GM19193 (cell line): ENCODE results near the gene GGPS1.
A peak's percentile ranks its signal among the peaks of the same experiment; 100 is the strongest.

Experiments used
- POLR2A ChIP-seq: IDR thresholded peaks from 4 replicates; pipeline ENCODE4 v1.6.1; 2011; ENCODE audit not compliant: insufficient read depth, insufficient read length; ENCODE audit errors: extremely low read depth

GGPS1 gene

DNA sequence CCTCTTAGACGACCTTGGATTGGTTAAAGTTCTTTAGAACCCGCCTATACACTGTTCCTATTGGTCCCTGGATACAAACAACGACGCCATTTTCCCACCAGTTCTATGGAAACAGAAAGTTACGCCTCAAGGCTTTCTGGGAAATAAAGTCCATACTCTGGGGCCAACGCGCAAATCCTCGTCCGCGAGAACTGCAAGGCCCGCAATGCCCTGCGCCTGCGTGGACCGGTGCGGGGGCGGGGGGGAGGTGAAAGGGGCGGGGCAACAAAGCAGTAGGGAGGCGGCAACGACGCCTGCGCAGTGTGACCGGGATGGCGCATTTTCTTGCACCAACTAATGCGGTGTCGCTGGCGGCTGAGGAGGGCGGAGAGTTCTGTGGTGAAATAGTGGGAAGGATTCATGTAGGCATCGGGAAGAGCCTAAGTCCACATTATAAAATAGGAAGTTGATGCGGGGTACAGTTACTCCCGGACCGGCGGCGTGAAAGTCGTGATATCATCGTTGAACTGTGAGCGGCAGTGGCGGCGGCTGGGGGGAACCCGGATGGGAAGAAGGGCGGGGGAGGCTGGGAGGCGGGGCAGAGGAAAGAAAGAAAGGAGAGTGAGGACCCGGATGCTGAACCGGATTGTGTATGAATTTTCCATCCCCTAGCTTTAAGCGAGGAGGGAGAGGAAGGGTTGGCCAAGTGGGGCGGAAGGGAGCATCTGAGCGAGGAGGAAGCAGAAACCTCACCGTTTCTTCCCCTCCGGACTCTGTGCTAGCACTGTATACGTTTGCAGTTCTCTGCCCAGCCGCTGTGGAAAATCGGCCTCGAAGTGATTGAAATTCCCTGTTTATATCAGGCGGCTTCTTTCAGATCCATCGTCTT lies at the start of gene GGPS1:
GGPS1 (plus strand) TSS at position 300 of the 868 bp plus-strand sequence. CDS start 6,695 bp downstream, outside the sequence.
- TF ChIP-seq POLR2A = peak; percentile 76

DNA sequence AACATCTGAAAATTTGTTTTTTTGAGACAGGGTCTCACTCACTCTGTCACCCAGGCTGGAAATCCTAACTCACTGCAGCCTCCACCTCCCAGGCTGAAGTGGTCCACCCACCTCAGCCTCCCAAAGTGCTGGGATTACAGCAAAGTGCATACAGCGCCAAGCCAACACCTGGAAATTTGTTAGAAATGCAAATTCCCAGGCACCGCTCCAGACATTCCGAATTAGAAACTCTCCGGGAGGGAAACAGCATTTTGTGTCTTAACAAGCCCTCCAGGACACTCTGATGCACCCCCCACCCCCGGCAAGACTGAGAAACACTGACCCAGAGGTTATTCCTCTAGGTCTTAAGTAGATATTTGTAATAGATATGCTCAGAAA lies 49.5 kb upstream of the GGPS1 start:
- no peak for TF ChIP-seq POLR2A

DNA sequence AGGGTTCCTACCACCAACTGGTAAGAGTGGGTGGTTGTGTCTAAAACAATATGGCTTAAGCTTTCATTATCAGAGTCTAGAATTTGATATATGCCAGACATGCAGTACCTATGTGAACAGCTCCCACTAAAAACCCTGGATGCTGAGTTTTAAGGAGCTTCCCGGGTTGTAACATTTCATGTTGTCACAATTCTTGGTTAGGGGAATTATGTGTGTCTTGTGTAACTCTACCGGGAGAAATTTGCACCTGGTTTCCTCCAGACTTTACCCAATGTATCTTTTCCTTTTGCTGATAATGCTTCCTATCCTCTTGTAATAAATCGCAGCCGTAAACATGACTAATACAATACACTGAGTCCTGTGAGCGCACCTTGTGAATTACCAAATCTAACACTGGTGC lies 48.7 kb upstream of the GGPS1 start:
- no peak for TF ChIP-seq POLR2A

DNA sequence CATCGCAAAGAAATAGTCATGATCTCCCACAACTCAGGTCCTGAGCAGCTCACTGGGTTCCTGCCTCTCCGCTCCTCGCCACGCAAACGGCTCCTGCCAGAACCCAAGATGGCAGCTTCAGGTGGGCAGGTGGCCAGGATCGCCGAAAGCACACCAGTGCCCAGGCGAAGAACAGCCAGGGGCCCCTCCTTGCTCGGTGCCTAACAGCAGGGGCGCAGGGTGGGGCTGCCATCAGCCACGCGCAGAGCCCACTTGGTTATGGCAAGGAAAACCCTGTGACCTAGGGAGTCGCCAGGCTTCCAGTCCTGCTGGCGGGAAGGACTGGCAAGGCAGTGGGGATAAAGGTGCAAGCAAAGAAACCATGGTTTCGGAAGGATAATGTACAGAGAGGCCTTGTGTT lies 47.9 kb upstream of the GGPS1 start:
- no peak for TF ChIP-seq POLR2A

DNA sequence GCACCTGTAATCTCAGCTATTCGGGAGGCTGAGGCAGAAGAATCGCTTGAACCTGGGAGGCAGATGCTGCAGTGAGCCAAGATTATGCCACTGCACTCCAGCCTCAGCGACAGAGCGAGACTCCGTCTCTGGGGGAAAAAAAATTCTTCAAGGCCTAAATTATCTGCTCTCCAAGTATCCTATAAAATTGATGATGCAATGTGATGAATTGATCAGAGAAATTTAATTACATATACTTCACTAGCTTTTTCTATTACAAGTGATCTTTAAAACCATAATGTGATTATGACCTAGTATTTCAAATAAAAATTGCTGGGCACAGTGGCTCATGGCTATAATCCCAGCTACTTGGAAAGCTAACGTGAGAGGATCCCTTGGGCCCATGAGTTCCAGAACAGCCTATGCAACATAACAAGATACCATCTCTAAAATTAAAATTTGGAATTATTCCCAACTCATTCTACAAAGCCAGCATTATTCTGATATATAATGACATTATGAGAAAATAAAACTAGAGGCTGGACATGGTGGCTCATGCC lies 44.1 kb upstream of the GGPS1 start:
- TF ChIP-seq POLR2A = no peak

DNA sequence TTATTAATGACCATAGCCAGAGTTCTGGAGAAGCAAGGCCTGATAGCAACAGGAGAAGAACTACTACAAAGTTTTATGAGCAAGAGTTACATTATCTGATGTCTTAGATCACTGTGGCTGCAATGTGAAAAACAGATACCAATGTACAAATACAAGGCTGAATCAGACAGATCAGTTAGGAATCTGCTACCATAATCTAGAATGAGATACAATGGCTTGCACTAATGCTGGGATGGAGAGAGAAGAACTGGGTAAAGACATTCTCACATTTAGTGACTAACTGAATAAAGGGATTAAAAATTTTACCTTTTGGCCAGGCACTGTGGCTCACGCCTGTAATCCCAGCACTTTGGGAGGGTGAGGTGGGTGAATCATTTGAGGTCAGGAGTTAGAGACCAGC lies 41.7 kb upstream of the GGPS1 start:
- TF ChIP-seq POLR2A = no peak

DNA sequence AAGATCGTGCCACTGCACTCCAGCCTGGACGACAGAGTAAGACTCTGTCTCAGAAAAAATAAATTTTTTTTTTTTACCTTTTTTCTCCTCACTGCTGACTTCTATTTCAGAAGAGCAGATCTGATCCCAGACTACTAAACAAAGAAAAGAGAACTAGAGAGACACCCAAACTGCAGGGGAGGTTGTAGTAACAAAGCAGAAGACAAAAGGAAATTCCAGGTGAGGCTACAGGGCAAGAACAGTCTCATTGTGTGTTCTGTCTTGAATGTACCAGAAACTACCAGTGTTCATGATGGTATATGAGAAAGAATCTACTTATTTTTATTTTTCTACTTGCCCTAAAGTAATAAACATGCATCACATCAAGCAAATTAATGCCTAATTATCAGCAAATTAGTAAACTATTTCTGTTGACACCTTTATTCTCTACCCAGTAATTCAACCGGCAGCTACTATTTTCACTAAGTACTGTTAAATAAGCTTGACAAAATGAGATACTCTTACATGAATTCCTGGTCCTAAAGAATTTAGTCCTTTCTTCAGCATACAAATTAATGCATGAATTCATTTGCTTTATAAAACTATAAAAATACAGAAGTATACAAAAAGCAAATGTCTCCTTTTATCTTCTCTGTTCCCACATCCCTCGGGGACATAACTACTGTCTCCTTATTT lies 41.0 kb upstream of the GGPS1 start:
- no peak for TF ChIP-seq POLR2A

DNA sequence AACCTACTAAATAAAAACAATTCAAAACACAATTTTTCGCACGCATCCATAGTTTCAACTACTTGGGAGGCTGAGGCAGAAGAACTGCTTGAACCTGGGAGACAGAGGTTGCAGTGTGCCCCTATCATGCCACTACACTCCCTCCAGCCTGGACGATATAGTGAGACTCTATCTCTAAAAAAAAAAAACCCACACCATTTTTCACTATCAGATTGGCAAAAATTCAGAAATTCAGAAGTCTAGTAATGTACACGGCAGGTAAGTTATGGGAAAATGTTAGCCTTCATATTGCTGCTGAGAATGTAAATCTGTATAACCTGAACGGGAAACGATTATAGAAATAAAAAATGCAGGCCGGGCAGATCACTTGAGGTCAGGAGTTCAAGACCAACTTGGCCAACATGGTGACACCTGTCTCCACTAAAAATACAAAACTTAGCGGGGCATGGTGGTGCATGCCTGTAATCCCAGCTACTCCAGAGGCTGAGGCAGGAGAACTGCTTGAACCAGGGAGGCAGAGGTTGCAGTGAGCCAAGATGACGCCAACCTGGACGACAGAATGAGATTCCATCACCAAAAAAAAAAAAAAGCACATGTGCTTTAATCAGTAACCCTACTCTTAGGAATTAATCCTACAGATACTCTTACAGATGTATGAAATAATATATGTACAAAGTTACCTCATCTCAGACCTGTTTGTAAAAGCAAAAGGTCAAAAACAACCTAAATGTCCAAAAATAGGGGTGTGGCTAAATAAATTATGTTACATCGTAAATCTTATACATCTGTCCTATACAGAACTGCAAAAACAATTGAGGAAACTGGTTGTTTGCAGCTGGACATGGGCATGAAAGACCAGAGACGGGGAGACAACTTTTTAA lies 38.3 kb upstream of the GGPS1 start:
- TF ChIP-seq POLR2A = no peak

DNA sequence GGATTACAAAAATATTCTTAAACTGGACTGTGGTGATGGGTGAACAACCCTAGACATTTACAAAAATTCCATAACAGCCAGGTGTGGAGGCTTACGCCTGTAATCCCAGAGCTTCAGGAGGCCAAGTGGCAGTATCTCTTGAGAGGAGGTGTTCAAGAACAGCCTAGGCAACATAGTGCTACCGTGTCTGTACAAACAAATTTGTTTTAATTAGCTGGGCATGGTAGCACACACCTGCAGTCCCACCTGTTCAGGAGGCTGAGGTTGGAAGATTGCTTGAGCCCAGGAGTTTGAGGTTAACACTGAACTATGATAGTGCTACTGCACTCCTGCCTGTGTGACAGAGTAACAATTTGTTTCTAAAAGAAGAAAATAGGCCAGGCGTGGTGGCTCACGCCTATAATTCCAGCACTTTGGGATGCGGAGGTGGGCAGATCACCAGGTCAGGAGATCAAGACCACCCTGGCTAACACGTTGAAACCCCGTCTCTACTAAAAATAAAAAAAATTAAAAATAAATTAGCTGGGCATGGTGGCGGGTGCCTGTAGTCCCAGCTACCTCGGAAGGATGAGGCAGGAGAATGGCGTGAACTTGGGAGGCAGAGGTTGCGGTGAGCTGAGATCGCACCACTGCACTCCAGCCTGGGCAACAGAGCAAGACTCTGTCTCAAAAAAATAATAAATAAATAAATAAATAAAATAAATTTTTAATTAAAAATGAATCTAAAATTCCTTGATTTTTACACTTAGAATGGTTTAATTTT lies 37.4 kb upstream of the GGPS1 start:
- no peak for TF ChIP-seq POLR2A

DNA sequence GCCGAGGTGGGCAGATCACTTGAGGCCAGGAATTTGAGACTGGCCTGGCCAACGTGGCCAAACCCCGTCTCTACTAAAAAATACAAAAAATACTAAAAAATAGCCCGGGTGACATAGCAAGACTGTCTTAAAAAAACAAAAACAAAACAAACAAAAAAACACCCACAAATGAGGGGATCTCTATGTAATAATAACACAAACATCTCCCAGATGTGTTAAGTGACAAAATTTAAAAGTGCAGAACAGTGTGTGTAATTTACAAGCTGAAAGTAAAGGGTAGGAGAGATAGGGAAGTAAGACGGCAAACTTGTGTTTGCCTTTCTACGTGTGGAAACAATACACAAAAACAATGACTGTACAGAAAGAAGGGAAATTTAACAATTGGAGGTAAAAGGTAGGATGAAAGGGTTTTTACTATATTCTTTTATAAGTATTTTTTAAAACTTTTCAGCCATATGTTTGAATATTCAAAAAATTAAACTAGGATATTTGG lies 36.7 kb upstream of the GGPS1 start:
- TF ChIP-seq POLR2A = no peak

DNA sequence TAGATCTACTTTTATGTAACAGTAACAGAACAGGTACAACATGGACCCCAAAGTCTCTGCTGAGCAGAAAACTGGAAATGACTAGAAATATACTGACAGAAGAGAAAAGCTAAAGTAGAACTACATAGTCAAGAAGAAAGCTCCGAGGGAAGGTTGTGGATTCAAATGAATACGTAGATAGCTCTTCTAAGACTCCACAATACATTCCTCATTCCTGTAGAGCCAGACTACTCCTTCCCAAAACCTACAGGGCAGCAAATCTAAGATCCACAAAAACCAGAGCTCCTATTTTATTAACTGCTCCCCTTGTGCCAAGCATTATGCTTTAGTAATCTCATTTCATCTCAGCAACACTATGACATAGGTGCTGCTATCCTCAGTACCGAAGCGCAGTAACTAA lies 35.6 kb upstream of the GGPS1 start:
- TF ChIP-seq POLR2A = no peak

DNA sequence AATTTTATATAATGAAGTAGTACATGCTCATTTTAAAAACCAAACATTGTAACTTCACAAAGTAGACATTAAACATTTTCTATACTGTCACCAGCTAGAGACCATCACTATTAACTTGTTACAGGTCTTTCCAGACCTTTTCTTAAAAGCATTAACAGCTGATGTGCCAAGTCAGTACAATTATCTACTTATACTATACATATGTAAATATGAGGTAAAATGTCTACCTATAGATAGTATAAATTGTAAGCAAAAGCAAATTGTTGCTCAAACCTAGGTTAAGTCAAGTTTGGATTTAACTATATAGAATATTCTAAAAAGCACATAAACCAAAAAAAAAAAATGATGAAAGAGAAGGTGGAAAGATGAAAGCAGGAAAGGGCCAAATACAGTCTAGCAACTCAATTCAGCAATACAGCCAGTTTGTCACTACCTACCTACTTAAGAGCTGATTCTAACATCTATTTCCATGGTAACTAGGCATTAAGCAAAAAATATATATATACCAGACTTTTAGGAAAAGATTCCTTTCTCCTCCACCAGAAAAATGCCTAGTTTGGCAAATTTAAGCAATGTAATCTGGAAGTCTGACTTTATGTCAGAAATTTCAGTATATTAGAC lies 34.9 kb upstream of the GGPS1 start:
- TF ChIP-seq POLR2A = no peak

DNA sequence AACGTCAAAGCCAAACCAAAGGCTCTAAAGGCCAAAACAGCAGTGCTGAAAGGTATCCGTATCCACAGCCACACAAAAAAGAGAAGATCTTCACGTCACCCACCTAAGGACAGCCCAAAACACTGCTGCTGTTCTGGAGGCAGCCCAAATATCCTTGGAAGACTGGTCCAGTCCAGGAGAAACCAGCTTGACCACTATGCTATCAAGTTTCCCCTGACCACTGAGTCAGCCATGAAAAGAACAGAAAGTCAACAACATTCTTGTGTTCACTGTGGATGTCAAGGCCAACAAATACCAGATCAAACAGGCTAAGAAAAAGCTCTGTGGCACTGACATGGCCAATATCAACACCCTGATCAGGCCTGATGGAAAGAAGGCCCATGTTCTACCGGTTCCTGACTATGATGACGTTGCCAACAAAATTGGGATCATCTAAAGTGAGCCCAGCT lies 32.4 kb upstream of the GGPS1 start:
- no peak for TF ChIP-seq POLR2A
